HG02840 (cell line): Measurements from ENCODE around the gene STX7.
"Not testable (repeated sequence)": the region's sequence is repeated elsewhere in the genome, so short reads cannot be mapped to it uniquely, and the experiment has no call there.

Experiments used
- ATAC-seq: cut with Tn5 transposase; IDR thresholded peaks from one replicate; pipeline ENCODE4 v1.9.1; 2021; ENCODE audit warnings: mild to moderate bottlenecking, moderate library complexity, moderate number of reproducible peaks; ENCODE audit not compliant: unreplicated experiment, low FRiP score

Gene STX7

GRCh38 chr6:132512638-132513632 is at the start of gene STX7:
STX7 (minus strand) TSS chr6:132513116; CDS start chr6:132503530, 9,586 bp downstream.
- peak; percentile 95 for ATAC-seq

- not testable (repeated sequence) for ATAC-seq
These were observed 47.2 kb upstream of the STX7 start for GRCh38 chr6:132560087-132560486.

- no peak for ATAC-seq
These were observed 39.5 kb upstream of the STX7 start, which contains the start of gene TAAR8 for GRCh38 chr6:132552372-132552771. TAAR8 (plus strand) TSS chr6:132552672; CDS start chr6:132552693, 21 bp downstream.

GRCh38 chr6:132551214-132551613 is 38.3 kb upstream of the STX7 start:
- no peak for ATAC-seq

- no peak for ATAC-seq
These were observed 36.0 kb upstream of the STX7 start for GRCh38 chr6:132548746-132549463.

GRCh38 chr6:132544826-132545225 is 31.9 kb upstream of the STX7 start:
- ATAC-seq, result no peak

GRCh38 chr6:132537977-132538376 is 25.1 kb upstream of the STX7 start, which contains the start of gene TAAR9:
TAAR9 (plus strand) TSS chr6:132538277; CDS start chr6:132538290, 13 bp downstream.
- no peak for ATAC-seq

- no peak for ATAC-seq
These were observed 24.2 kb upstream of the STX7 start for GRCh38 chr6:132537145-132537544.

GRCh38 chr6:132534546-132534945 is 21.6 kb upstream of the STX7 start:
- not testable (repeated sequence) for ATAC-seq

- ATAC-seq, result peak; percentile 70
These were observed 17.5 kb upstream of the STX7 start for GRCh38 chr6:132530293-132530974.

- no peak for ATAC-seq
These were observed 14.9 kb upstream of the STX7 start for GRCh38 chr6:132527791-132528190.

- no peak for ATAC-seq
These were observed 13.5 kb upstream of the STX7 start for GRCh38 chr6:132526461-132526860.

GRCh38 chr6:132525866-132526265 is 12.9 kb upstream of the STX7 start:
- ATAC-seq, result no peak

GRCh38 chr6:132524646-132525045 is 11.7 kb upstream of the STX7 start:
- ATAC-seq, result no peak

- no peak for ATAC-seq
These were observed 8.0 kb upstream of the STX7 start for GRCh38 chr6:132520953-132521352.

- no peak for ATAC-seq
These were observed 2.5 kb upstream of the STX7 start for GRCh38 chr6:132515386-132515785.

- no peak for ATAC-seq
These were observed 1.1 kb upstream of the STX7 start for GRCh38 chr6:132513831-132514545.

GRCh38 chr6:132512342-132512637 is 626 bp downstream of the STX7 start:
- no peak for ATAC-seq

- no peak for ATAC-seq
These were observed 1.1 kb downstream of the STX7 start for GRCh38 chr6:132511831-132512220.

- ATAC-seq, result no peak
These were observed 1.6 kb downstream of the STX7 start for GRCh38 chr6:132511210-132511830.
